Measurements from ENCODE around the gene SDC3.

DNA sequence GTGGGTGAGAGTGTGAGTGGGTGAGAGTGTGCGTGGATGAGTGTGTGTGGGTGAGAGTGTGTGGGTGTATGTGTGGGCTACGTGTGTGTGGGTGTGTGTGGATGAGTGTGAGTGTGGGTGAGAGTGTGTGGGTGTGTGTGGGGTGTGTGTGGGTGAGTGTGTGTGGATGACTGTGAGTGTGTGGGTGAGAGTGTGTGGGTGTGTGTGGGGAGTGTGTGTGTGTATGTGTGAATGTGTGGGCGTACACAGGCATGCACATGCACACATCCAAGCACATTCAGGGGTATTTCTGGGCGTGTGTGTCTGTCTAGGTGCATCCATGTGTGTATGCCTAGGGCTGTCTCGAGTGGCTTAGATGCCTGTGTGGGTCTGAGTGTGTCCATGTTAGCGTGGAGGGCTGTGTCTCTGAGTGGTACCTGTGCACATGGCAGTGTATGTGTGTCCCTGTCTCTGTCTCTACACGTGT, 14.0 kb downstream of the SDC3 start:
- TF ChIP-seq, protein P1, sequence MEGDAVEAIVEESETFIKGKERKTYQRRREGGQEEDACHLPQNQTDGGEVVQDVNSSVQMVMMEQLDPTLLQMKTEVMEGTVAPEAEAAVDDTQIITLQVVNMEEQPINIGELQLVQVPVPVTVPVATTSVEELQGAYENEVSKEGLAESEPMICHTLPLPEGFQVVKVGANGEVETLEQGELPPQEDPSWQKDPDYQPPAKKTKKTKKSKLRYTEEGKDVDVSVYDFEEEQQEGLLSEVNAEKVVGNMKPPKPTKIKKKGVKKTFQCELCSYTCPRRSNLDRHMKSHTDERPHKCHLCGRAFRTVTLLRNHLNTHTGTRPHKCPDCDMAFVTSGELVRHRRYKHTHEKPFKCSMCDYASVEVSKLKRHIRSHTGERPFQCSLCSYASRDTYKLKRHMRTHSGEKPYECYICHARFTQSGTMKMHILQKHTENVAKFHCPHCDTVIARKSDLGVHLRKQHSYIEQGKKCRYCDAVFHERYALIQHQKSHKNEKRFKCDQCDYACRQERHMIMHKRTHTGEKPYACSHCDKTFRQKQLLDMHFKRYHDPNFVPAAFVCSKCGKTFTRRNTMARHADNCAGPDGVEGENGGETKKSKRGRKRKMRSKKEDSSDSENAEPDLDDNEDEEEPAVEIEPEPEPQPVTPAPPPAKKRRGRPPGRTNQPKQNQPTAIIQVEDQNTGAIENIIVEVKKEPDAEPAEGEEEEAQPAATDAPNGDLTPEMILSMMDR (IDR thresholded peaks at IDR 0.05) = no peak
- no peak for TF ChIP-seq EZH2 (IDR thresholded peaks at IDR 0.05)

Data from neural progenitor cell (in vitro differentiated cells).